ENCODE measurements around the gene EYA2. TPM values are rescaled to one million over a fixed set of nuclear protein-coding genes. Genes with fewer than 3 reads are reported as not detected.

The EYA2 gene
- polyA plus RNA-seq: 10 to 100 TPM; 21.5 to 23.6 TPM

GRCh38 chr20:46894579-46894958 is at the start of gene EYA2:
Gene EYA2, plus strand, starts transcription at chr20:46894843. Its CDS starts 95,168 bp downstream, at chr20:46990011.
- H3K36me3 ChIP-seq (ENCODE audit: control insufficient read depth in 2 of 2, insufficient read depth in 2 of 2, low read length in 1 of 2): no peaks in the 10 kb centered on the region
- no peaks in the 10 kb centered on the region for H3K4me1 ChIP-seq (ENCODE audit: control insufficient read depth in 2 of 2, insufficient read depth in 2 of 2, low read length in 1 of 2)
- H3K4me3 ChIP-seq (ENCODE audit: low read depth in 1 of 2, low read length in 2 of 2): peak within 1 kb of the TSS; percentile 75 to 79
- H3K27me3 ChIP-seq (ENCODE audit: control insufficient read depth in 1 of 2, insufficient read depth in 2 of 2, low read length in 2 of 2): no peaks in the 10 kb centered on the region
- H3K9me3 ChIP-seq (ENCODE audit: control insufficient read depth in 2 of 2, insufficient read depth in 1 of 2, low read depth in 1 of 2, low read length in 1 of 2): no peaks in the 10 kb centered on the region
- H3K27ac ChIP-seq (ENCODE audit: low read depth in 2 of 2, low read length in 1 of 2): peak within 1 kb of the TSS; percentile 70 to 77
- WGBS, 2 donors: 0 to 2% methylated on average over 16 to 51 of the region's 52 CpGs

- WGBS, 2 donors: 84% methylated on average over 9 of the region's 9 CpGs
- Histone ChIP-seq H3K27me3 (ENCODE audit: control insufficient read depth in 1 of 2, insufficient read depth in 2 of 2, low read length in 2 of 2) (no peaks in the 10 kb centered on the region), H3K4me1 (ENCODE audit: control insufficient read depth in 2 of 2, insufficient read depth in 2 of 2, low read length in 1 of 2) (no peaks in the 10 kb centered on the region), H3K36me3 (ENCODE audit: control insufficient read depth in 2 of 2, insufficient read depth in 2 of 2, low read length in 1 of 2) (no peaks in the 10 kb centered on the region), H3K4me3 (ENCODE audit: low read depth in 1 of 2, low read length in 2 of 2) (no peak overlapping the region), H3K9me3 (ENCODE audit: control insufficient read depth in 2 of 2, insufficient read depth in 1 of 2, low read depth in 1 of 2, low read length in 1 of 2) (no peaks in the 10 kb centered on the region), H3K27ac (ENCODE audit: low read depth in 2 of 2, low read length in 1 of 2) (no peak overlapping the region)
Observed at GRCh38 chr20:46844965-46845364, 49.7 kb upstream of the EYA2 start.

GRCh38 chr20:46849269-46849668 is 45.4 kb upstream of the EYA2 start:
- 89 to 90% methylated on average over 4 of the region's 4 CpGs for WGBS, 2 donors
- no peaks in the 10 kb centered on the region for H3K4me1 ChIP-seq (ENCODE audit: control insufficient read depth in 2 of 2, insufficient read depth in 2 of 2, low read length in 1 of 2)
- no peak overlapping the region for H3K4me3 ChIP-seq (ENCODE audit: low read depth in 1 of 2, low read length in 2 of 2)
- H3K27me3 ChIP-seq (ENCODE audit: control insufficient read depth in 1 of 2, insufficient read depth in 2 of 2, low read length in 2 of 2): no peaks in the 10 kb centered on the region
- H3K9me3 ChIP-seq (ENCODE audit: control insufficient read depth in 2 of 2, insufficient read depth in 1 of 2, low read depth in 1 of 2, low read length in 1 of 2): no peaks in the 10 kb centered on the region
- H3K36me3 ChIP-seq (ENCODE audit: control insufficient read depth in 2 of 2, insufficient read depth in 2 of 2, low read length in 1 of 2): no peaks in the 10 kb centered on the region
- H3K27ac ChIP-seq (ENCODE audit: low read depth in 2 of 2, low read length in 1 of 2): no peak overlapping the region

GRCh38 chr20:46849751-46850150 is 44.9 kb upstream of the EYA2 start:
- H3K27me3 ChIP-seq (ENCODE audit: control insufficient read depth in 1 of 2, insufficient read depth in 2 of 2, low read length in 2 of 2): no peaks in the 10 kb centered on the region
- H3K9me3 ChIP-seq (ENCODE audit: control insufficient read depth in 2 of 2, insufficient read depth in 1 of 2, low read depth in 1 of 2, low read length in 1 of 2): no peaks in the 10 kb centered on the region
- no peak overlapping the region for H3K27ac ChIP-seq (ENCODE audit: low read depth in 2 of 2, low read length in 1 of 2)
- no peaks in the 10 kb centered on the region for H3K36me3 ChIP-seq (ENCODE audit: control insufficient read depth in 2 of 2, insufficient read depth in 2 of 2, low read length in 1 of 2)
- 83 to 86% methylated on average over 5 of the region's 5 CpGs for WGBS, 2 donors
- no peaks in the 10 kb centered on the region for H3K4me1 ChIP-seq (ENCODE audit: control insufficient read depth in 2 of 2, insufficient read depth in 2 of 2, low read length in 1 of 2)
- H3K4me3 ChIP-seq (ENCODE audit: low read depth in 1 of 2, low read length in 2 of 2): no peak overlapping the region

GRCh38 chr20:46850416-46850815 is 44.2 kb upstream of the EYA2 start:
- Histone ChIP-seq H3K27me3 (ENCODE audit: control insufficient read depth in 1 of 2, insufficient read depth in 2 of 2, low read length in 2 of 2) (no peaks in the 10 kb centered on the region), H3K36me3 (ENCODE audit: control insufficient read depth in 2 of 2, insufficient read depth in 2 of 2, low read length in 1 of 2) (no peaks in the 10 kb centered on the region), H3K4me1 (ENCODE audit: control insufficient read depth in 2 of 2, insufficient read depth in 2 of 2, low read length in 1 of 2) (no peaks in the 10 kb centered on the region), H3K4me3 (ENCODE audit: low read depth in 1 of 2, low read length in 2 of 2) (no peak overlapping the region), H3K27ac (ENCODE audit: low read depth in 2 of 2, low read length in 1 of 2) (no peak overlapping the region), H3K9me3 (ENCODE audit: control insufficient read depth in 2 of 2, insufficient read depth in 1 of 2, low read depth in 1 of 2, low read length in 1 of 2) (no peaks in the 10 kb centered on the region)
- 49 to 70% methylated on average over 10 of the region's 10 CpGs for WGBS, 2 donors

GRCh38 chr20:46850896-46851295 is 43.7 kb upstream of the EYA2 start:
- Histone ChIP-seq H3K27me3 (ENCODE audit: control insufficient read depth in 1 of 2, insufficient read depth in 2 of 2, low read length in 2 of 2) (no peaks in the 10 kb centered on the region), H3K36me3 (ENCODE audit: control insufficient read depth in 2 of 2, insufficient read depth in 2 of 2, low read length in 1 of 2) (no peaks in the 10 kb centered on the region), H3K4me3 (ENCODE audit: low read depth in 1 of 2, low read length in 2 of 2) (no peak overlapping the region), H3K4me1 (ENCODE audit: control insufficient read depth in 2 of 2, insufficient read depth in 2 of 2, low read length in 1 of 2) (no peaks in the 10 kb centered on the region), H3K9me3 (ENCODE audit: control insufficient read depth in 2 of 2, insufficient read depth in 1 of 2, low read depth in 1 of 2, low read length in 1 of 2) (no peaks in the 10 kb centered on the region), H3K27ac (ENCODE audit: low read depth in 2 of 2, low read length in 1 of 2) (no peak overlapping the region)
- WGBS, 2 donors: 74 to 84% methylated on average over 7 of the region's 7 CpGs

GRCh38 chr20:46851746-46852145 is 42.9 kb upstream of the EYA2 start:
- Histone ChIP-seq H3K27ac (ENCODE audit: low read depth in 2 of 2, low read length in 1 of 2) (no peak overlapping the region), H3K27me3 (ENCODE audit: control insufficient read depth in 1 of 2, insufficient read depth in 2 of 2, low read length in 2 of 2) (no peaks in the 10 kb centered on the region), H3K4me3 (ENCODE audit: low read depth in 1 of 2, low read length in 2 of 2) (no peak overlapping the region), H3K9me3 (ENCODE audit: control insufficient read depth in 2 of 2, insufficient read depth in 1 of 2, low read depth in 1 of 2, low read length in 1 of 2) (no peaks in the 10 kb centered on the region), H3K36me3 (ENCODE audit: control insufficient read depth in 2 of 2, insufficient read depth in 2 of 2, low read length in 1 of 2) (no peaks in the 10 kb centered on the region), H3K4me1 (ENCODE audit: control insufficient read depth in 2 of 2, insufficient read depth in 2 of 2, low read length in 1 of 2) (no peaks in the 10 kb centered on the region)
- WGBS, 2 donors: 87 to 90% methylated on average over 4 of the region's 4 CpGs

GRCh38 chr20:46852313-46852712 is 42.3 kb upstream of the EYA2 start:
- Histone ChIP-seq H3K9me3 (ENCODE audit: control insufficient read depth in 2 of 2, insufficient read depth in 1 of 2, low read depth in 1 of 2, low read length in 1 of 2) (no peaks in the 10 kb centered on the region), H3K27ac (ENCODE audit: low read depth in 2 of 2, low read length in 1 of 2) (no peak overlapping the region), H3K4me3 (ENCODE audit: low read depth in 1 of 2, low read length in 2 of 2) (no peak overlapping the region), H3K4me1 (ENCODE audit: control insufficient read depth in 2 of 2, insufficient read depth in 2 of 2, low read length in 1 of 2) (no peaks in the 10 kb centered on the region), H3K36me3 (ENCODE audit: control insufficient read depth in 2 of 2, insufficient read depth in 2 of 2, low read length in 1 of 2) (no peaks in the 10 kb centered on the region), H3K27me3 (ENCODE audit: control insufficient read depth in 1 of 2, insufficient read depth in 2 of 2, low read length in 2 of 2) (no peaks in the 10 kb centered on the region)
- 64 to 72% methylated on average over 4 of the region's 4 CpGs for WGBS, 2 donors

GRCh38 chr20:46853926-46854325 is 40.7 kb upstream of the EYA2 start:
- no peaks in the 10 kb centered on the region for H3K9me3 ChIP-seq (ENCODE audit: control insufficient read depth in 2 of 2, insufficient read depth in 1 of 2, low read depth in 1 of 2, low read length in 1 of 2)
- H3K4me3 ChIP-seq (ENCODE audit: low read depth in 1 of 2, low read length in 2 of 2): no peak overlapping the region
- H3K27ac ChIP-seq (ENCODE audit: low read depth in 2 of 2, low read length in 1 of 2): no peak overlapping the region
- H3K4me1 ChIP-seq (ENCODE audit: control insufficient read depth in 2 of 2, insufficient read depth in 2 of 2, low read length in 1 of 2): no peaks in the 10 kb centered on the region
- no peaks in the 10 kb centered on the region for H3K27me3 ChIP-seq (ENCODE audit: control insufficient read depth in 1 of 2, insufficient read depth in 2 of 2, low read length in 2 of 2)
- WGBS, 2 donors: 85 to 88% methylated on average over 10 of the region's 10 CpGs
- H3K36me3 ChIP-seq (ENCODE audit: control insufficient read depth in 2 of 2, insufficient read depth in 2 of 2, low read length in 1 of 2): no peaks in the 10 kb centered on the region

GRCh38 chr20:46857061-46857831 is 37.4 kb upstream of the EYA2 start:
- no peaks in the 10 kb centered on the region for H3K4me1 ChIP-seq (ENCODE audit: control insufficient read depth in 2 of 2, insufficient read depth in 2 of 2, low read length in 1 of 2)
- no peaks in the 10 kb centered on the region for H3K27me3 ChIP-seq (ENCODE audit: control insufficient read depth in 1 of 2, insufficient read depth in 2 of 2, low read length in 2 of 2)
- H3K27ac ChIP-seq (ENCODE audit: low read depth in 2 of 2, low read length in 1 of 2): no peak overlapping the region
- no peaks in the 10 kb centered on the region for H3K9me3 ChIP-seq (ENCODE audit: control insufficient read depth in 2 of 2, insufficient read depth in 1 of 2, low read depth in 1 of 2, low read length in 1 of 2)
- H3K4me3 ChIP-seq (ENCODE audit: low read depth in 1 of 2, low read length in 2 of 2): no peak overlapping the region
- whole genome bisulfite sequencing, 2 donors: 54 to 64% methylated on average over 6 of the region's 6 CpGs
- no peaks in the 10 kb centered on the region for H3K36me3 ChIP-seq (ENCODE audit: control insufficient read depth in 2 of 2, insufficient read depth in 2 of 2, low read length in 1 of 2)

Measured in esophagus (tissue), 2 donors.